K562 (cell line): Measurements from ENCODE around the gene BDH2. TPM values are rescaled to one million over a fixed set of nuclear protein-coding genes. Genes with fewer than 3 reads are reported as not detected.

Experiments used
- AFF1 ChIP-seq, 2 experiments: fragments of 450-650 bp; IDR thresholded peaks; 2 replicates each; pipeline ENCODE4 v1.6.1; 2018; ENCODE audit warnings: mild to moderate bottlenecking in 2 of 2, low read depth in 1 of 2; ENCODE audit not compliant: partially characterized antibody in 2 of 2
- JUNB ChIP-seq: fragments of 450-650 bp; formaldehyde crosslinking; conservative IDR thresholded peaks from 2 replicates; pipeline ENCODE4 v1.4.0; 2020; ENCODE audit warnings: mild to moderate bottlenecking
- JUND ChIP-seq, 2 experiments: IDR thresholded peaks; 2 replicates in 1 of 2; 3 replicates in 1 of 2; pipeline ENCODE4 v1.6.1; 2011; ENCODE audit warnings: borderline replicate concordance in 2 of 2, low read depth in 2 of 2, low read length in 2 of 2, improper control_type of control experiment in 1 of 2, missing biosample characterization in 1 of 2, missing genetic modification characterization in 1 of 2, missing genetic modification reagents in 1 of 2
- MYC ChIP-seq, 2 experiments: fragments of 250-450 bp in 1 of 2; sonication (Bioruptor Pico) in 1 of 2; IDR thresholded peaks; 2 replicates each; pipeline versions ENCODE4 v1.5.1 to v1.6.1; 2012 to 2021; ENCODE audit warnings: low read depth in 2 of 2, borderline replicate concordance in 1 of 2, improper control_type of control experiment in 1 of 2, low read length in 1 of 2, mild to moderate bottlenecking in 1 of 2, moderate library complexity in 1 of 2
- NR2C2 ChIP-seq, 2 experiments: fragments of 200-800 bp in 1 of 2; sonication (Bioruptor generic) in 1 of 2; sonication (generic) in 1 of 2; formaldehyde crosslinking in 1 of 2; IDR thresholded peaks; 2 replicates each; pipeline versions ENCODE4 v1.6.1 to v1.8.0; 2016 to 2022; ENCODE audit warnings: mild to moderate bottlenecking in 1 of 2, missing compliant biosample characterization in 1 of 2, missing genetic modification characterization in 1 of 2, missing genetic modification reagents in 1 of 2
- RAD21 ChIP-seq, 2 experiments: fragments of 250-450 bp in 1 of 2; fragments of 450-650 bp in 1 of 2; sonication (Bioruptor Pico) in 1 of 2; formaldehyde crosslinking in 1 of 2; IDR thresholded peaks in 1 of 2; conservative IDR thresholded peaks in 1 of 2; 2 replicates each; pipeline versions ENCODE4 v1.4.0 to v1.8.0; 2020 to 2022; ENCODE audit warnings: mild to moderate bottlenecking in 2 of 2, moderate library complexity in 1 of 2
- RFX5 ChIP-seq: IDR thresholded peaks from 2 replicates; pipeline ENCODE4 v1.6.1; 2011; ENCODE audit warnings: low read depth, mild to moderate bottlenecking, improper control_type of control experiment, low read length
- SIX5 ChIP-seq, 2 experiments: IDR thresholded peaks; 2 replicates each; pipeline ENCODE4 v1.6.1; 2011; ENCODE audit warnings: low read length in 2 of 2, borderline replicate concordance in 1 of 2, low read depth in 1 of 2, mild to moderate bottlenecking in 1 of 2, moderate library complexity in 1 of 2; ENCODE audit not compliant: insufficient read depth in 1 of 2
- STAT5A ChIP-seq: IDR thresholded peaks from 2 replicates; pipeline ENCODE4 v1.6.1; 2012; ENCODE audit warnings: low read length, inconsistent platforms, borderline replicate concordance
- polyA plus RNA-seq, 8 experiments: library from polyadenylated mRNA; depleted of rRNA in 4 of 8; stranded (reverse) in 5 of 8; unstranded in 3 of 8; fragments of >200 nt; fragmentation: Nextera tagmentation in 2 of 8; fragmentation: Illumina TruSeq in 1 of 8; extraction: Ambion mirVana in 2 of 8; extraction: Trizol in 1 of 8; gene quantifications; 2 replicates each; pipeline versions ENCODE4 v1.2.1 to v1.2.3, GENCODE V29; 2011 to 2014; ENCODE audit warnings: inconsistent platforms in 1 of 8, missing spikeins in 1 of 8
- total RNA-seq, 7 experiments: library from RNA; depleted of rRNA in 6 of 7; stranded (reverse); fragments of >200 nt in 6 of 7; fragmentation: Illumina TruSeq in 2 of 7; extraction: Trizol in 2 of 7; gene quantifications; 2 replicates each; pipeline versions ENCODE4 v1.2.1 to v1.2.3, GENCODE V29; 2011 to 2021; ENCODE audit warnings: low replicate concordance in 1 of 7

BDH2 gene
- total and polyA plus RNA-seq, 9 of the 15 experiments (the other 6 are each of a cell fraction or from before 2014, with no cell fraction given): 4.9 to 17.9 (median 9.1) TPM

DNA sequence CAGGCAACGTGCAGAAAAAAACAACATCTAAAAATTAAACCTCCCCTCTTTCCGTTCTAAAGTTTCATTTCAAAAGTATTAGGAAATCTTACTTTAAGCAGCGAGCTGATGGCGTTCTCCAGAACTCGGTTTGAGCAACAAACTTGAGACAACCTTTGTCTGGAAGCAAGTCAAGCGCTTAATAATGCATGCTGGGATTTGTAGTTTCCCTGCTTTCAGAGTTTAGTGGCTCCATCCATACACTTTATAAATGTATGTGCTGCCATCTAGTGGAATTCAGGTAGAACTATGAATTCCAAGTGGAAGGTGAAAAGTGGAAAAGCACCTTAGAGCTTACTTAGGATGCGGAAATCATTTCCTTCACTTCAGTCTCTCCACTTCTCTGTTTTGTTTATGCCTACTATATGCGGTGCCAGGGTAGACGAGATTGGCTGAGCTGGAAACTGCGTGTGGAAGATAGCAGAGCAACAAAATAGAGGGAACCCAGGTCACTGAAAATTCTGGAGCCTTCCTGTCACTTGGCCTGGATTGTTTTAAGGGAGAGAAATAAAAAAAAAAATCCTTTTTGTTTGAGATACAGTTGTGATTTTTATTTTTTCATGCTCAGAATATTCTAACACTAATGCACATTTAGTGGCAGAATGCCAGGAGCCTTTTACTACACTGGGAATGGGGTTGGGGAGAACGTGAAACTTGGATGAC is at the start of gene BDH2 (continued):
- TF ChIP-seq NR2C2 (CRISPR knock-in tag; IDR thresholded peaks at IDR 0.05): no peak
- TF ChIP-seq NR2C2 (tag; IDR thresholded peaks at IDR 0.05): peak; percentile 82
- TF ChIP-seq AFF1 (IDR thresholded peaks at IDR 0.05; ENCODE audit: low read depth in 1 of 2, partially characterized antibody in 2 of 2): peak in 1 of 2 experiments; percentile 85
- no peak for TF ChIP-seq RFX5
- peak; percentile 23; the same call in 1 of the 2 replicates for TF ChIP-seq JUND (IDR thresholded peaks at IDR 0.05; ENCODE audit: borderline replicate concordance, low read depth, low read length)
- TF ChIP-seq JUND (tag; IDR thresholded peaks at IDR 0.05; ENCODE audit: borderline replicate concordance, low read depth, low read length): no peak
- TF ChIP-seq RAD21 (CRISPR knock-in tag; conservative IDR thresholded peaks at IDR 0.05 in 1 of 2, IDR thresholded peaks at IDR 0.05 in 1 of 2): peak; percentile 74 to 78
- TF ChIP-seq MYC (IDR thresholded peaks at IDR 0.05; ENCODE audit: low read depth, low read length): 0 out of 2 replicates have a peak, but pooled peaks have one; percentile 24
- no peak for TF ChIP-seq MYC (CRISPR knock-in tag; IDR thresholded peaks at IDR 0.05; ENCODE audit: borderline replicate concordance, low read depth)
- TF ChIP-seq SIX5 (IDR thresholded peaks at IDR 0.05; ENCODE audit: borderline replicate concordance in 1 of 2, insufficient read depth in 1 of 2, low read depth in 1 of 2, low read length in 2 of 2): peak; percentile 58 to 76
- no peak for TF ChIP-seq JUNB (CRISPR knock-in tag)
- no peak for TF ChIP-seq STAT5A
